GM12892 (cell line): ENCODE results near the gene PIGZ.

Experiments used
- POLR2A ChIP-seq: IDR thresholded peaks from 2 replicates; pipeline ENCODE4 v1.6.1; 2011; ENCODE audit warnings: low read depth, low read length, control low read depth
- POLR2AphosphoS5 ChIP-seq: IDR thresholded peaks from 2 replicates; pipeline ENCODE4 v1.6.1; 2011; ENCODE audit warnings: low read depth, low read length, control low read depth

DNA sequence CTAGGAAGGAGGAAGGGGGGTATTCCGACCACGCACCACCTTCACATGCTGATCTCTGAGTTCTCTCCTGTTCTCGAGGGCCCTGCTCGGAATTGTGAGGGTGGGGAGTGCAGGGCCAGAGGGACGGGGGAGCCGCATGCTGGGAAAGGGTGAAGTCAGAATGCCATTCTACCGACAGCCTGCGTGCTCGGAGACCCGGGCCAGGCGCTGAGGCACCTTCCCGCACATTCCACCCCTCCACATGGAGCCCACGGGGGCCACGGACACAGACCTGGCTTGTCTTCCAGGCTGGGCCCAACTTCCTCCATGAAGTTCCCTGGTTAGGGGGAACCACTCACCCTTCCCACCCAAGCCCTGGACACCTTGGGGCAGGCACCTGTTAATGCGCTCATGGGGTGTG is 28.7 kb upstream of the PIGZ start:
- TF ChIP-seq POLR2AphosphoS5 (no peak), POLR2A (no peak)
